ENCODE measurements around the gene BBS9.

DNA sequence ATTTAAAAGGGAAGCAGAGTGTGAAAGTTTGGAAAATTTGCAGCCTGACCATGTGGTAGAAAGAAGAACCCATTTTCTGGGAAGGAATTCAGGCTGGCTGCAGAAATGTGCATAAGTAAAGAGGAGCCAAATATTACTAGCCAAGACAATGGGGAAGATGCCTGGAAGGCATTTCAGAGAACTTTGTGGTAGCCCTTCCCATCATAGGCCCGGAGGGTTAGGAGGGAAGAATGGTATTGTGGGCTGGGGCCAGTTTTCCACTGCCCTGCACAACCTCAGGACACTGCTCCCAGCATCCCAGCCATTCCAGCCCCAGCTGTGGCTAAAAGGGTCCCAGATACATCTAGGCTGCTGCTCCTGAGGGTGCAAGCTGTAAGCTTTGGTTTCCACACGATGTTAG lies 497.5 kb downstream of the BBS9 start:
- TF ChIP-seq CTCF (IDR thresholded peaks at IDR 0.05) = no peak
- TF ChIP-seq POLR2A (IDR thresholded peaks at IDR 0.05) = no peak

All from heart left ventricle (tissue), 13 donors.